ENCODE data around the gene NPRL2.

NPRL2 gene

DNA sequence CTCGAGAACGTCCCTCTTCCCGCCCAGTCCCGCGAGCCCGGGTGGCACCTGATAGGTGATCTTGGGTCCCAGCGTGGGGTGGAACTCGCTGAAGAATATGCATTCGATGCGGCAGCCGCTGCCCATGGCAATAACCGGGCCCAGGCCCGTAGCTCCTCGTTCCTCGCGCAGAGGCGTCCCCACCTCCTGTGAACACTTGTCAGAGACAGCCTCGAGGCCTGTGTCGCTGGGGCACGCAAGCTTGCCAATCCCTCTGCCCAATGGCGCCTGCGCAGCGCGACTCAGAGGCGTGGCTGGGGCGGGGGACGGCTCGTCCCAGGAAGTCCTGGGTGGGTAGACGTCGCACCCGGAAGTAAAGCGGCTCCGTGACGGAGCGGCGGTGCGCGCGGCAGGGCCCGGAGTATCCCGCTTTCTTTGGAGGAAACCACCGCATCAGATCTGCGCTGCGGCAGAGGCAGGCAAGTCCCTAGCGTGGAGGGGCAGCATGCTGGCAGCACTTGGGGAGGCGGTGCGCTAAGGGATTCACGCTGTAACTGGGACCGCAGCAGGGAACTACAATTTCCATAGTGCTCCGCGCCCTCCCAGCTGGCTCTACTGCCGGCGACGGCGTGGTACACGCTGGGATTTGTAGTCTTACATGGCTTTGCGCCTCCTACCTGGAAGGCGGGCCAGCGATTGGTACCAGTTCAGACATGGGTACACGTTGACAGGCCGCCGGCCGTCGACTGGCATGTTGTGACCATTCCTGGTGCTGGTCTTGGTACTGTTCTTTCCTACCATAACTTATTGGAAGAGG is at the start of gene NPRL2, which contains the start of gene CYB561D2:
Gene NPRL2 (minus strand): TSS at position 249 of the 796 bp plus-strand sequence. CDS start 123 bp downstream, at position 126.
Gene CYB561D2 (plus strand): TSS at position 336 of the 796 bp plus-strand sequence. CDS start 572 bp downstream, outside the sequence.
- Mint-ChIP-seq H3K9me3 (ENCODE audit: low read depth) (no peaks in the 10 kb centered on the region), H3K4me3 (peak within 1 kb of the TSS; percentile 98), H3K36me3 (no peaks in the 10 kb centered on the region), H3K4me1 (ENCODE audit: low read depth) (peaks cover 64% of the 10 kb centered on the region), H3K27ac (peak within 1 kb of the TSS; percentile 97), H3K27me3 (no peaks in the 10 kb centered on the region)

DNA sequence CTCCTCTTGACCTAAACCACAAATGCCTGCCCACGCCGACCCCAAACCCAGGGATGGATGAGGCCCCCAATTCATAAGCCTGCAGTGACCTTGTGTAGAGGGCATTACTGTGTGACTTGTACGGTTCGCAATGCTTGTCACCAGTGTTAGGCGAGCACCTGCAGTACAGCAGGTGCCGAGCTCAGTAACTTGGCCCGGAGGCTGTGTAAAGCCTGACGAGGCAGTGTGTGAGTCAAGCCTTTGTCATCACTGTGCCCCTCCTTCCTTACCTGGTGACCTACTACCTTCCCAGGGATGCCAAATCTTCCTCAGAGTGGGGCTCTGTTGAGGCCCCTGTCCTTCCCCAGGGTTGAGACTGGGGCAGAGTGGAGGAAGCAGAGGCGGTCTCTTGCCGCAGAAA is 45.9 kb upstream of the NPRL2 start:
- Mint-ChIP-seq H3K36me3 (no peaks in the 10 kb centered on the region), H3K4me3 (no peak overlapping the region), H3K9me3 (ENCODE audit: low read depth) (no peaks in the 10 kb centered on the region), H3K27me3 (no peaks in the 10 kb centered on the region), H3K4me1 (ENCODE audit: low read depth) (no peaks in the 10 kb centered on the region), H3K27ac (no peak overlapping the region)

DNA sequence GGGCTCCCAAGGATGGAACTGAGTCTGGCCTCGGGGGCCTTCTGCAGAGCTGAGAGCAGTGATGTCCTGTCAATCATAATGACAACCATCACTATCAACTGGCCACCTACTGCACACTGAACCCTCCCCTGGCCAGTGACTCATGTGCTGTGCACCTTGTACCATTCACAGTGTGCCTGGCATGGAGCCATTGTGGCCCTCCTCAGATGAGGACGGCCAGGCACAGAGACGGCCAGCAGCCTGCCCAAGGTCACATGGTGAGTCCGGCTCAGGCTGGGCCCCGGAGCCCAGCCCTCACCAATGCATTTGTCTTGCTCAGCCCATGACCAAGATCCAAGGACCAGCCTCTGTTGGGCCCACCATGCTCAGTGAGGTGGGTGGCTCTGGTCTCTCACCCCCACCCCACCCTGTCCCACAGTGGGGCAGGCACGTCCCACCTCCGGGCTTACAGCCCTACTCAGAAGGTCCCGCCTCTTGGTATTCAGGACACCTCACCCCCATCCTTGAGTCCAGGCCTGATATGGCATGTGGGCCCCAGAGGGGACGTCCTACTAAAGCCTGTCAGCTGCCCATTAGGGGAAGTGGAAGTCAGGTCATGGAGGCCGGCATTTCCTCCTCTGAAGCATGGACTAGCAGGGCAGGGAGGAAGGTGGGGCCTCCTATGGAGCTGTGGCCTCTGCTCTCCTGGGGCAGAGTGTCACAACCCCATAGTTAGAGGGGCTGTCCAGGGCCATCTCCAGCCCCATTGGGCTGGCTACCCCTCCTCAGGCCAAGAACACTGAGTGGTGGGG is 44.7 kb upstream of the NPRL2 start:
- H3K27me3 Mint-ChIP-seq: no peaks in the 10 kb centered on the region
- H3K27ac Mint-ChIP-seq: no peak overlapping the region
- H3K4me1 Mint-ChIP-seq (ENCODE audit: low read depth): no peaks in the 10 kb centered on the region
- H3K9me3 Mint-ChIP-seq (ENCODE audit: low read depth): no peaks in the 10 kb centered on the region
- H3K36me3 Mint-ChIP-seq: no peaks in the 10 kb centered on the region
- no peak overlapping the region for H3K4me3 Mint-ChIP-seq

DNA sequence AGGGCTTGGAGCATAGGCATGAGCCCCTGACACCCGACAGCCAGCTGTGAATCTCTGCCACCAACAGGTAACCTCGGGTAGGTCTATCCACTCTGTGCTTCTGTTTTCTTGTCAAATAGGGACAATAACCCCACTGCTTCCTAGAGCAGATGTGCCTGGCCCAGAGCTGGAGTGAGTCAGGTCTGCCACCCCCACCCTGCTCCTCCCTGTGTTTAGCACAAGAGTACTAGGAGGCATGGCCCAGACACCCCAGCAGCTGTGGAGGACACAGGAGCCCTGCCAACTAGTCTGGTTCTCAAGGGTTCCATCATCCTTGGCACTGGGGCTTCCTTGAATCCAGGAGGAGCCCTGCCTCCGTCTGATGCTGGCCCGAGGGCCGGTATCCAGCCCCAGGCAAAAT is 42.5 kb upstream of the NPRL2 start:
- Mint-ChIP-seq H3K27ac (no peak overlapping the region), H3K9me3 (ENCODE audit: low read depth) (no peaks in the 10 kb centered on the region), H3K36me3 (no peaks in the 10 kb centered on the region), H3K4me1 (ENCODE audit: low read depth) (no peaks in the 10 kb centered on the region), H3K4me3 (no peak overlapping the region), H3K27me3 (no peaks in the 10 kb centered on the region)

DNA sequence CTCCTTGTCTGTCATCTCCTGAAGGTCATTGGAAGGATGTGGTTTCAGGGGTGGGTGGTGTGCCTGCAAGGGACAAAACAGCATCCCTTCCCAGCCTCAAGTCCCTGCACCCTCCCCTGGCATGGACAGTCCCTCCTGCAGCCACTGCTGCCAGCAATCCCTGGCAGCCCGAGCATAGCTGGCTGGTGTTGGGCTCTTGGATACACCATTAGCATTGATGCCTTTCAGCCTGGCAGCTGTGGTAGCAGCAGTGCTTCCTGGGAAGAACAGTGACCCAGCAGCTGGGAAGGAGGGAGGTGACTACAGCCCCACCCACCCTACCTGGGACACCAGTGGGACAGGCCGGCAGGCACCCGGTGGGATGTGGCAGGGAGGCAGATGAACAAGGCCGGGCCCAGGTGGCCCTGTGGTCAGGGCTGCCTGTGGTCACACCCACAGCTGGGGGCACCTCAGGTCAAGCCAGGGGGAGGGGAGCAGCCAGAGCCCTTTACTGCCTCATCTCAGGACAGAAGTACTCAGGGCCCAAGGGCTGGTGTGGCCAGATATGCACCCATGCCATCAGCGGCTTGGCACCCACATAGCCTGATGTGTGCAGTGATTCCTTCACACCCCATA is 41.6 kb upstream of the NPRL2 start:
- H3K27me3 Mint-ChIP-seq: no peaks in the 10 kb centered on the region

DNA sequence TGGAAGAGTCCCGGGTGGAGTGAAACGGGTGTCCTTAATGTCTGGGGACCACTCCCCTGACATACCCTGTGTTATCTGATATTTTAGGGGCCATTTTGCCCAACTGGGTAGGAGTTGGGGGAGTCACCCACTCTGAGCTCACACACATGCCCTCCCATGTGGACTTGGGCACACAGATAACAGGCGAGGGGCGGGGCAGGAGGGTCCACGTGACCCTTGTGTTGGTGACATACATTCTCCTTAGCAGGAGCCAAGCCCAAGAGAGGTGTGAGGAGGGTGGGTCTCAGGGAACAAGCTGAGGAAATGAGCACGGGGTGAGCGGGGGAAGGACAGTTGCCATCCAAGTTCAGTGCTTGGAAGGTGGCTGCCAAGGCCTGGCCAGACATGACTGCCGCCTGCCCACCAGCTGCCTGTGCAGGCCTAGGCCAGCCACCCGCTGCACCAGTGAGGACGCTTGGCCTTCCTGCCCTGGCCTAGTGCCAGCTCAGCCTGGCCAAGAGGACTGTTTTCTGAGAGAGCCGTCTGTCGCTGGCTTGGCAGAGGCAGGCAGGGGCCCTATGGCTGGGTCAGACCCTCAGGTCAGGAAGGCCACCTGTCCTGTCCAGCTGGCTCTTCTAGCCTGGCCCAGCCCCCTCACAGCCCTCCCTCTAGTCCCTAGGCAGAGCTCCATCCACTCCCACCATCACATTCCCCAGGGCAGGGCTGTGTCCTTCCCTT is 40.1 kb upstream of the NPRL2 start:
- H3K36me3 Mint-ChIP-seq: no peaks in the 10 kb centered on the region
- no peaks in the 10 kb centered on the region for H3K9me3 Mint-ChIP-seq (ENCODE audit: low read depth)
- H3K27ac Mint-ChIP-seq: no peak overlapping the region
- no peaks in the 10 kb centered on the region for H3K4me1 Mint-ChIP-seq (ENCODE audit: low read depth)
- H3K4me3 Mint-ChIP-seq: no peak overlapping the region
- H3K27me3 Mint-ChIP-seq: no peaks in the 10 kb centered on the region

More for the DNA sequence above, 41.6 kb upstream of the NPRL2 start:
- no peaks in the 10 kb centered on the region for H3K4me1 Mint-ChIP-seq (ENCODE audit: low read depth)
- H3K9me3 Mint-ChIP-seq (ENCODE audit: low read depth): no peaks in the 10 kb centered on the region
- H3K27ac Mint-ChIP-seq: no peak overlapping the region
- no peaks in the 10 kb centered on the region for H3K36me3 Mint-ChIP-seq
- H3K4me3 Mint-ChIP-seq: no peak overlapping the region

DNA sequence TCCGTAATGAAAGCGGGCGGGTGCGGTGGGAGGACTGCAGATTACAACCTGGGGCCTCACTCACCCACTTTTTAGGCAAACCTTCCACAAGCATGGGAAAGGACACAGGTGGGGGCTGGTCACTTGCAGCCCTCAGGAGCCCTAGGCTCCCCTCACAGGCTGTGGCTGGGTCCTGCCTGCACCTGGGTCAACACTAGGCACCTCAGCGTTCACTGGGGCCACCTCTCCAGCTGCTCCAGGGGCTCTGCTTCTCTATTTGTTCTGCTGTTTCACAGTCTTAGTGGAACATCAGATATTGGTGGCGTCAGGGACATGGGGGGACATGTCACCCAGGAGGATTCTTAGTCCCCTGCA is 38.8 kb upstream of the NPRL2 start:
- H3K9me3 Mint-ChIP-seq (ENCODE audit: low read depth): no peaks in the 10 kb centered on the region
- no peaks in the 10 kb centered on the region for H3K4me1 Mint-ChIP-seq (ENCODE audit: low read depth)
- no peak overlapping the region for H3K27ac Mint-ChIP-seq
- H3K36me3 Mint-ChIP-seq: no peaks in the 10 kb centered on the region
- H3K4me3 Mint-ChIP-seq: no peak overlapping the region
- no peaks in the 10 kb centered on the region for H3K27me3 Mint-ChIP-seq

DNA sequence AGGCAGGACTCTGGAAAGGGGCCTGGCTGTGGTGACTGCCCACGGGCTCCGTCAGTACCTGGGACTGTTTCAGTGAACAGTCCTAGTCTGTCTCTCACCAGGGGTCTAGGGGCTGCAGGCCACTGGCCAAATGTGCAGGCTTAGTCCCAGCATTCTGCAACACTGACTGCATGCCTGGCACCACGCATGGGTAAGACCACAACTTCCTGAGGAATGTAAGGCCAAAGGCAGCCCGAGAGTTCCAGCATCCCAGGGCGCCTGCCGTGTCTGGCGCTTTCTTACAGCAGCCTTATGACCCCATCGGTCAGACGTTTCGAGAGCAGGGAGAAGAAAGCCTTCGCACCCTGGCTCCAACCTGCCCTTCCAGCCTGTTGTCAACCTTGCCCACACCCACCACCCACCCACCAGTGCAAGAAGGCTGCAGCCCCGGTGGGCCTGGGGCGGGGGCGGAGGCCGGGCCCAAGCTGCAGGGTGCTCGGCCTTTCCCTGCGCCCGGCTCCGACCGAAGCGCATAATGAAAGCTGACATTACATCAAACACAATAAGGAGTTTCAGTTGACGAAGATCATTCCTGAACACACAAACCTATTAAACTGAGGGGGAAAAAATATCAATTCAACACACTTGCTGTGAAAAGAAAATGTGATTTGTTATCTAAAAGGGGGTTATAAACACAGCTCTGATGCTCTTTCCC is 38.3 kb upstream of the NPRL2 start:
- Mint-ChIP-seq H3K27me3 (no peaks in the 10 kb centered on the region), H3K4me1 (ENCODE audit: low read depth) (no peaks in the 10 kb centered on the region), H3K27ac (no peak overlapping the region), H3K9me3 (ENCODE audit: low read depth) (no peaks in the 10 kb centered on the region), H3K36me3 (no peaks in the 10 kb centered on the region), H3K4me3 (no peak overlapping the region)

DNA sequence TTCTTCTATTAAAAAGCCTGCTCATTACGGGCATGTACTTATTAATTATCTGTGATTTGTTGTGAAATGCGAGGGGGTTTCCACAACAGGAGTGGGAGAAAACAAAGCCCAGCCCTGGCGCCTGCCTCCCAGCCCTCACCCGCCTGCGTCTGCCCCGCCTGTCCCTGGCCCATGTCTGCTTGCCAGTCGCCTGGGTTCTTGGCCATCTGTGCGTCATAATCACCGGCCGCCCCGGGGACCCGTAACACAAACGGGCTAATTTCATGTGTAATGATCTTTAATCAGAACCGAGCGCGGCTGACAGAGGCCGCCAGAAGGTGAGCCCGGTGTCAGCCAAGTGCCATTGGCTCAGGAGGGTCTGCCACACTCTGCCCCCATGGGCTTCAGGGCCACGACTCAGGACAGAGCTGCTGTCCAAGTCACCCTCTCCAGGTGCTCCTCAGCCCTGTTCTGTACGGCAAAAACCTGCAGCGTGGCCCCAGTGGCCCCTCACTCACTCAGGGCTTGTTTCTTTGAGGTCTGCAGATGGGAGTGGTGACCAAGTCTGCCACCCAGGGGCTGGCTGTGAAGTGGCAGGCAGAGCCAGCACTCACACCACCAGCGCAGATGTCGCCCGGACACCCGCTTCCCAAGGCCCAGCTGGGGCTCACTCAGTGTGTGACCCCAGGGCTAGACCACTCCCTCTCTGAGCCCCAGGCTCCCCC is 37.6 kb upstream of the NPRL2 start:
- Mint-ChIP-seq H3K9me3 (ENCODE audit: low read depth) (no peaks in the 10 kb centered on the region), H3K4me1 (ENCODE audit: low read depth) (no peaks in the 10 kb centered on the region), H3K36me3 (no peaks in the 10 kb centered on the region), H3K4me3 (no peak overlapping the region), H3K27me3 (no peaks in the 10 kb centered on the region), H3K27ac (no peak overlapping the region)

DNA sequence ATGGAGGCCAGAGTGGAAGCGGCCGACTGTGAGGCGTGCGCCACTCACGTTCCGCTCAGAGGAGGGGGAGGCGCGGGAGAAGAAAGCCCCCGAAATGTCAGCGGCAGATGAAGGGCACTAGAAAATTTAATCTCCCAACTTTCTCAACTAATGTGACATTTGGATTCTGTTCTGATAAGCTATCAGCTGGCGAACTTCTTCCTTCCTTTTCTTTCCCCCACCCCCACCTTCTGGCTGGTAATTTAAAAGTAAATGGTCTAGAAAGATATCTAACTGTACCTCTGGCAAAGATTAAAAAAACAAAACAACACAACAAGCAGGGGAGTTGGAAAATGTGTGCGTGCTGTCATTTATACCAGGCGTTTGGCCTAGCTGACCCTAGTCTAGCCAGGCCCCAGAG is 35.2 kb upstream of the NPRL2 start:
- Mint-ChIP-seq H3K4me1 (ENCODE audit: low read depth) (no peaks in the 10 kb centered on the region), H3K36me3 (no peaks in the 10 kb centered on the region), H3K27ac (no peak overlapping the region), H3K9me3 (ENCODE audit: low read depth) (no peaks in the 10 kb centered on the region), H3K27me3 (no peaks in the 10 kb centered on the region), H3K4me3 (no peak overlapping the region)

DNA sequence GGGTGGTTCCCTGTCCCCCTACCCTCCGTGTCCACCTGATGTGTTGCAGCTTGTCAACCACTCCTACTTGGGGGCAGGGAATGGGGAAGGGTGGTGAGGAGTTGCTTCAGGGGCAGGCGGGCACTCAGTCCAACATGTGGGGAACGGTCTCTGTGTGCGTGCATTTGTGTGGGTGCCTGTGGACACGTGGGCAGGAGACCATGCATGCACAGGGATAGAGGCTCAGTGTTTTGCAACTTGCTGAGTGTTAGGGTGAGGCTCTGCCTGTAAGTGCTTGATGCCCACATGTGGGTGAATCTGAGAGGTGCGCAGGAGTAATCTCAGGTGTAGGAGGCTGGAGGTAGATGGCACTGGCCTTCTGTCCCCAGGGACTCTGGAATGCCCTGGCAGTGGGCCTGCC is 33.2 kb upstream of the NPRL2 start:
- no peaks in the 10 kb centered on the region for H3K36me3 Mint-ChIP-seq
- no peak overlapping the region for H3K4me3 Mint-ChIP-seq
- H3K4me1 Mint-ChIP-seq (ENCODE audit: low read depth): no peaks in the 10 kb centered on the region
- no peaks in the 10 kb centered on the region for H3K9me3 Mint-ChIP-seq (ENCODE audit: low read depth)
- H3K27ac Mint-ChIP-seq: no peak overlapping the region
- no peaks in the 10 kb centered on the region for H3K27me3 Mint-ChIP-seq

DNA sequence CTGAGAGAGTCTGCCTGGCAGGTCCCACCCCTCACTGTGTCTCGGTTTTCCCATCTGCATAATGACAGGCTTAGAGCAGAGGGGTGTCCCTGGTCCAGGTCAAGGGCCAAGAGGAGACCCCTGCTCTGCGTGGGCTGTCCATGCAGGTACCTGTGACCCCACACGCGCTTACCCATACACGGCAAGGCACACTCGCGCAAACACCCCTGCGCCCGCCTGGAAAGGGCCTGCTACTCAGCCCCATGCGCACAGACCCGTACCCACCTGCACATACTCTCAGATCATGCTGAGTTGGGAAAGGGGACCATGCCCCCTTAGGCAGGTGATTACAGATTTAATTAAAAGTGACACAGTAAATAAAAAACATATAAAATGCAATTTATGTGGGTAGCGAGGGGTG is 32.1 kb upstream of the NPRL2 start:
- Mint-ChIP-seq H3K36me3 (no peaks in the 10 kb centered on the region), H3K27ac (no peak overlapping the region), H3K4me3 (no peak overlapping the region), H3K9me3 (ENCODE audit: low read depth) (no peaks in the 10 kb centered on the region), H3K4me1 (ENCODE audit: low read depth) (no peaks in the 10 kb centered on the region), H3K27me3 (no peaks in the 10 kb centered on the region)

DNA sequence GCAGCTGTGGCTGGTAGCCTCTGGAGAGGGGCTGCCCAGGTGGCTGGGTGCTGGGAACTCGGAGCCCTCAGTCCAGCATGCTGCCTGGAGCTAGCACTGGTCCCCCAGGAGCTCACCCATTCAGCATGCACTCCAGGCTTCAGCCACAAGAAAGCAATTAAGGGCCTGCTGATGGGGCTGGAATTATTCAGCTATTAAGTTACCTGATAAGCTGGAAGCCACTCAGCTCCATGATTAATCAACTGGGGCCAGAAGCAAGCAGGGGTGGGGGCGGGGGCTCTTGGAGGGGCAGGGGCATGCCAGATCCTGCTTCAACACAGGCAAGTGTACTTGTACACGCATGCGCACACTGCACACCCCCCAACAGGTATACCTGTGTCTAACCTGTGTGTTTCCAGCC is 30.8 kb upstream of the NPRL2 start:
- Mint-ChIP-seq H3K27me3 (no peaks in the 10 kb centered on the region), H3K4me1 (ENCODE audit: low read depth) (no peaks in the 10 kb centered on the region), H3K36me3 (no peaks in the 10 kb centered on the region), H3K4me3 (no peak overlapping the region), H3K27ac (no peak overlapping the region), H3K9me3 (ENCODE audit: low read depth) (no peaks in the 10 kb centered on the region)
